MCF 10A (cell line): ENCODE measurements around the gene ZFP36L2. TPM values are rescaled to one million over a fixed set of nuclear protein-coding genes. Genes with fewer than 3 reads are reported as not detected.

Experiments
- Bru-seq: library from RNA; stranded (reverse); fragments of 400-500 nt; gene quantifications from one replicate; lab custom pipeline; 2021; lab: Mats Ljungman, UMichigan
- BruChase-seq, 2 experiments: library from RNA; stranded (reverse); fragments of 400-500 nt; gene quantifications; one replicate each; lab custom pipeline; 2021; lab: Mats Ljungman, UMichigan
- BruUV-seq: library from RNA; stranded (reverse); fragments of 400-500 nt; replicated peaks from 2 replicates; lab custom pipeline; 2021; lab: Mats Ljungman, UMichigan
- CTCF ChIA-PET: fragments of 300-600 bp; sonication (Branson Sonifier 250); formaldehyde crosslinking; extraction: SDS; loops from one replicate; lab custom pipeline; 2021; ENCODE audit warnings: antibody characterized with exemption, inconsistent platforms; lab: Yijun Ruan, JAX
- POLR2A ChIA-PET: fragments of 300-600, 350-650 bp; sonication (Branson Sonifier 250); formaldehyde crosslinking; extraction: SDS; loops from one replicate; lab custom pipeline; 2020; ENCODE audit warnings: antibody characterized with exemption, inconsistent platforms; lab: Yijun Ruan, JAX
- DNase-seq: peaks from one replicate; pipeline ENCODE4 v3.0.0-alpha.2; 2018; ENCODE audit not compliant: unreplicated experiment
- H3K27ac Mint-ChIP-seq: one replicate; pipeline ENCODE4 v1.8.0; 2022; ENCODE audit warnings: mild to moderate bottlenecking, low read depth, mixed read lengths; ENCODE audit not compliant: unreplicated experiment
- H3K27me3 Mint-ChIP-seq: one replicate; pipeline ENCODE4 v1.8.0; 2022; ENCODE audit warnings: mixed read lengths; ENCODE audit not compliant: insufficient read depth, unreplicated experiment
- H3K36me3 Mint-ChIP-seq: one replicate; pipeline ENCODE4 v1.8.0; 2022; ENCODE audit warnings: mild to moderate bottlenecking, moderate library complexity, mixed read lengths; ENCODE audit not compliant: insufficient read depth, unreplicated experiment
- H3K4me1 Mint-ChIP-seq: one replicate; pipeline ENCODE4 v1.8.0; 2022; ENCODE audit warnings: mixed read lengths; ENCODE audit not compliant: insufficient read depth, unreplicated experiment
- H3K4me3 Mint-ChIP-seq: one replicate; pipeline ENCODE4 v1.8.0; 2022; ENCODE audit warnings: mild to moderate bottlenecking, moderate library complexity, mixed read lengths; ENCODE audit not compliant: unreplicated experiment
- H3K9me3 Mint-ChIP-seq: one replicate; pipeline ENCODE4 v1.8.0; 2022; ENCODE audit warnings: mixed read lengths; ENCODE audit not compliant: unreplicated experiment
- intact Hi-C: fragments of 100-400 bp; cut with micrococcal nuclease; formaldehyde crosslinking; loops from 2 replicates; pipeline ENCODE4 v1.14.1; 2022
- long read RNA-seq: library from polyadenylated mRNA; stranded (forward); transcript quantifications from one replicate; pipeline ENCODE4 v2.0.0, GENCODE V29; 2022
- total RNA-seq: library from RNA; stranded (reverse); gene quantifications from 2 replicates; pipeline ENCODE4 v1.2.3, GENCODE V29; 2022
- TF ChIP-seq, protein P1 (sequence below): fragments of 200-600 bp; IDR thresholded peaks from one replicate; pipeline ENCODE4 v1.8.0; 2022; ENCODE audit warnings: antibody characterized with exemption, mild to moderate bottlenecking; ENCODE audit not compliant: unreplicated experiment

Gene ZFP36L2, protein sequence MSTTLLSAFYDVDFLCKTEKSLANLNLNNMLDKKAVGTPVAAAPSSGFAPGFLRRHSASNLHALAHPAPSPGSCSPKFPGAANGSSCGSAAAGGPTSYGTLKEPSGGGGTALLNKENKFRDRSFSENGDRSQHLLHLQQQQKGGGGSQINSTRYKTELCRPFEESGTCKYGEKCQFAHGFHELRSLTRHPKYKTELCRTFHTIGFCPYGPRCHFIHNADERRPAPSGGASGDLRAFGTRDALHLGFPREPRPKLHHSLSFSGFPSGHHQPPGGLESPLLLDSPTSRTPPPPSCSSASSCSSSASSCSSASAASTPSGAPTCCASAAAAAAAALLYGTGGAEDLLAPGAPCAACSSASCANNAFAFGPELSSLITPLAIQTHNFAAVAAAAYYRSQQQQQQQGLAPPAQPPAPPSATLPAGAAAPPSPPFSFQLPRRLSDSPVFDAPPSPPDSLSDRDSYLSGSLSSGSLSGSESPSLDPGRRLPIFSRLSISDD
- total RNA-seq, result 107 and 162 TPM in 2 replicates
- percentile 99 among the genes with signal in this experiment for Bru-seq, nascent RNA
- percentile 93 among the genes with signal in this experiment for BruChase-seq, experiment 1, labeled RNA remaining after a 6-hour chase
- BruChase-seq, experiment 2, labeled RNA remaining after a 2-hour chase, result percentile 100 among the genes with signal in this experiment
- long read RNA-seq, transcript ZFP36L2-201 (2 exons, 3,696 nt), result major isoform, 728 of 1,140 reads
- long read RNA-seq, partial matches to known transcripts, result 0 of 1,140 reads
- long read RNA-seq, other reads (novel, unspliced or antisense), result 412 of 1,140 reads

DNA sequence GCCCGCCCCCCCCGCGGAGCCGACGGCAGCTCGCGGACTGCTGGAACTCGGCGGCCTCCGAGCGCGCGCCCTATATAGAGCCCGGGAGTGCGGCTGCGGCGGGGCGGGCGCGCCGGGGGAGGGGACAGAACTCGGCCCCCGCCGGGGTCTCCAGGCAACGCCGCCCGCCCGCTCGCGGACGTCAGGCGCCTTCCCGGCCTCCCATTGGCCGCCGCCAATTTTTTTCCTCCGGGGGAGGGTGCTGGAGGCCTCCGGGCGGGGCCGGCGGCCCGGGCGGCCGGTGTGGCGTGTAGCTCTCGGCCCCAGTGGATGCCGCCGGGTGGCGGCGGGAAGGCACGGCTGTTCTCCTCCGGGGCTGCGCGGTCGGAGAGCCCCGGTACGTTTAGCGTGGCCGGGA lies at the start of gene ZFP36L2:
TSS of gene ZFP36L2 (minus strand) at position 49 of the 397 bp plus-strand sequence. CDS start 291 bp downstream, outside the sequence.
- ChIA-PET POLR2A (interaction anchor here (0.6 to 13.3 kb wide), 35 partner anchors 7 to 414 kb away, joined by 3 to 329 read pairs (median 9); no protein-coding TSS in a partner anchor), CTCF (interaction anchor here (0.6 to 5.4 kb wide), 13 partner anchors 19 to 309 kb away, joined by 3 to 108 read pairs (median 4); no protein-coding TSS in a partner anchor)
- Mint-ChIP-seq H3K9me3 (no peaks in the 10 kb centered on the region), H3K4me1 (peaks cover 17% of the 10 kb centered on the region), H3K36me3 (peaks cover 88% of the 10 kb centered on the region), H3K27me3 (no peaks in the 10 kb centered on the region), H3K27ac (peak within 1 kb of the TSS; percentile 83), H3K4me3 (peak within 1 kb of the TSS; percentile 93)
- peak; percentile 95 for DNase-seq
- intact Hi-C loops, result no loop called here
- no TSS peak for BruUV-seq
- TF ChIP-seq, protein P1, sequence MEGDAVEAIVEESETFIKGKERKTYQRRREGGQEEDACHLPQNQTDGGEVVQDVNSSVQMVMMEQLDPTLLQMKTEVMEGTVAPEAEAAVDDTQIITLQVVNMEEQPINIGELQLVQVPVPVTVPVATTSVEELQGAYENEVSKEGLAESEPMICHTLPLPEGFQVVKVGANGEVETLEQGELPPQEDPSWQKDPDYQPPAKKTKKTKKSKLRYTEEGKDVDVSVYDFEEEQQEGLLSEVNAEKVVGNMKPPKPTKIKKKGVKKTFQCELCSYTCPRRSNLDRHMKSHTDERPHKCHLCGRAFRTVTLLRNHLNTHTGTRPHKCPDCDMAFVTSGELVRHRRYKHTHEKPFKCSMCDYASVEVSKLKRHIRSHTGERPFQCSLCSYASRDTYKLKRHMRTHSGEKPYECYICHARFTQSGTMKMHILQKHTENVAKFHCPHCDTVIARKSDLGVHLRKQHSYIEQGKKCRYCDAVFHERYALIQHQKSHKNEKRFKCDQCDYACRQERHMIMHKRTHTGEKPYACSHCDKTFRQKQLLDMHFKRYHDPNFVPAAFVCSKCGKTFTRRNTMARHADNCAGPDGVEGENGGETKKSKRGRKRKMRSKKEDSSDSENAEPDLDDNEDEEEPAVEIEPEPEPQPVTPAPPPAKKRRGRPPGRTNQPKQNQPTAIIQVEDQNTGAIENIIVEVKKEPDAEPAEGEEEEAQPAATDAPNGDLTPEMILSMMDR, result no peak

DNA sequence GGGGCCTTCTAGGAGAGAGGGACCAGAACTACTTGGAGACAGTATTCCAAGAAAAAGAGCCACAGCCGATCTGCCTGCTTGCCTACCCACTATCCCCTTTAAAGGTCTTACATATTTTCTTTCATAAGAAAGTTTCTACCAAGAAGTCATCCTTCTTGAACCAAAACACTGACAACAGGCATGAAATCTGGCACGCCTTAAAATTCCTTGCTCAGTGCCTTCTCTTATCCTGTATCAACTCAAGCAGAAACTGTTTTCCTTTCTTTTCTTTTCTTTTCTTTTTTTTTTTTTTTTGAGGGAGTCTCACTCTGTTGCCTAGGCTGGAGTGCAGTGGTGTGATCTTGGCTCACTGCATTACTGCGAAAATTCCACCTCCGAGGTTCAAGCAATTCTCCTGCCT lies 48.3 kb upstream of the ZFP36L2 start:
- H3K9me3 Mint-ChIP-seq, result no peaks in the 10 kb centered on the region
- POLR2A ChIA-PET, result no interaction called here
- TF ChIP-seq, protein P1, result no peak
- intact Hi-C loops, result no loop called here
- no TSS peak for BruUV-seq
- DNase-seq, result no peak
- CTCF ChIA-PET, result no interaction called here
- H3K27ac Mint-ChIP-seq, result no peak overlapping the region
- peaks cover 18% of the 10 kb centered on the region for H3K4me1 Mint-ChIP-seq
- H3K36me3 Mint-ChIP-seq, result peaks cover 30% of the 10 kb centered on the region
- H3K4me3 Mint-ChIP-seq, result no peak overlapping the region
- no peaks in the 10 kb centered on the region for H3K27me3 Mint-ChIP-seq

DNA sequence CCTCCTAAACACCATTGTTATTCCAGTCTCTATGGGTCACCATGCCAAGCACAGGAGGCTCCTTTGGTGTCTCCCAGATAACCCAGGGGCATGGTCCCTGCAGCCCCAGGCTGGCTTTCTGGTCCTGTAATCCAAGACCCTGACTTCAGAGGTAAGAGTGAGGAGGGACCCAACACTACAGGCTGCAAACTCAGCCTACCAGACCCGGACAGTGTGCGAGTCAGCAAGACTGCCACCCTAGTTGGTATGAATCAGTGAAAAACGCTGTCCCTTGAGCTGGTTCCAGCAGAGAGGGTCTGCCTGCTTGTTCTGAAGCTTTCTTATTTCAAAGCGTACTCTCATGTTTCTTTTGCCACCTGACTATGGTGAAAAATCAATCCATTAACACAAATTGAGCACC lies 47.6 kb upstream of the ZFP36L2 start:
- no peak for DNase-seq
- Mint-ChIP-seq H3K9me3 (no peaks in the 10 kb centered on the region), H3K4me3 (no peak overlapping the region), H3K27ac (no peak overlapping the region), H3K27me3 (no peaks in the 10 kb centered on the region), H3K4me1 (peaks cover 25% of the 10 kb centered on the region), H3K36me3 (peaks cover 32% of the 10 kb centered on the region)
- CTCF ChIA-PET, result no interaction called here
- POLR2A ChIA-PET, result no interaction called here
- intact Hi-C loops, result no loop called here
- no TSS peak for BruUV-seq
- TF ChIP-seq, protein P1, result no peak

DNA sequence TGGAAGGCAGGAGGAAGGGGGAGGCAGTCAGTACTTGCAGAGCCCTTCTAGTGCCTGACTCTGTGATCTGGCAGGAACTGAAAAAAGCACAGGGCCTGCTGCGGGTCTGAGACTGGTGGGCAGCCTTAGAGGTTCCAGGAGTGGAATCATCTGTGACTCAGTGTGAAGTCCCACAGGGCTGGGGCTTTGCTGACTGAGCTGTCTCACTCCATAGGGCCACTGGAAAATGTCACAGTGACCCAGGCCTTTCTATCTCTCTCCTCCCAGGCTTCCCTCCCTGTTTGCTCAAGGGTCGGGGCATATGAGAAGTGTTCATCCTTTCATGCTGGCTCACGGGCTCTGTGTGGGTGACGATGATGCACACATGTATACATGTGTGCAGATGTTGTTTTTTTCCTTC lies 47.1 kb upstream of the ZFP36L2 start:
- Mint-ChIP-seq H3K4me1 (peaks cover 30% of the 10 kb centered on the region), H3K27me3 (no peaks in the 10 kb centered on the region), H3K9me3 (no peaks in the 10 kb centered on the region), H3K4me3 (no peak overlapping the region), H3K27ac (no peak overlapping the region), H3K36me3 (peaks cover 36% of the 10 kb centered on the region)
- ChIA-PET CTCF (no interaction called here), POLR2A (no interaction called here)
- no TSS peak for BruUV-seq
- intact Hi-C loops, result no loop called here
- DNase-seq, result no peak
- TF ChIP-seq, protein P1, result no peak
